HEK293 (cell line): ENCODE measurements around the gene RPN2.
A peak's percentile ranks its signal among the peaks of the same experiment; 100 is the strongest.

Source experiments
- CTCF ChIA-PET: fragments of 350-600 bp; formaldehyde crosslinking; extraction: SDS; loops from one replicate; lab custom pipeline; 2021; ENCODE audit warnings: antibody characterized with exemption; lab: Yijun Ruan, JAX
- POLR2A ChIA-PET: fragments of 300-600 bp; formaldehyde crosslinking; extraction: SDS; loops from one replicate; lab custom pipeline; 2020; ENCODE audit warnings: antibody characterized with exemption, inconsistent platforms; lab: Yijun Ruan, JAX
- H3K27ac ChIP-seq: fragments of 200-500 bp; sonication (Bioruptor generic); 2 replicates; pipeline ENCODE4 v1.5.1; 2014; ENCODE audit warnings: low read depth, low read length, control low read depth, inconsistent platforms; ENCODE audit errors: extremely low read depth
- H3K36me3 ChIP-seq, 2 experiments: fragments of 200-500 bp in 1 of 2; sonication (Bioruptor generic) in 1 of 2; 1 replicate in 1 of 2; 2 replicates in 1 of 2; pipeline ENCODE4 v1.5.1; 2014 to 2017; ENCODE audit warnings: inconsistent platforms in 2 of 2, low read length in 2 of 2; ENCODE audit not compliant: control insufficient read depth in 2 of 2, insufficient read depth in 1 of 2
- H3K4me1 ChIP-seq: fragments of 200-500 bp; sonication (Bioruptor generic); 2 replicates; pipeline ENCODE4 v1.5.1; 2014; ENCODE audit warnings: mild to moderate bottlenecking, low read length, inconsistent platforms; ENCODE audit not compliant: control insufficient read depth, insufficient read depth
- H3K4me3 ChIP-seq: 2 replicates; pipeline ENCODE4 v1.5.1; 2011; ENCODE audit warnings: low read depth, mild to moderate bottlenecking, control low read depth, low read length, moderate library complexity
- H3K9me3 ChIP-seq: fragments of 200-500 bp; sonication (Bioruptor generic); 2 replicates; pipeline ENCODE4 v1.5.1; 2014; ENCODE audit warnings: low read depth, low read length, inconsistent platforms; ENCODE audit not compliant: control insufficient read depth, insufficient read depth
- BCL11A ChIP-seq: fragments of 450-650 bp; formaldehyde crosslinking; IDR thresholded peaks from 2 replicates; pipeline ENCODE4 v1.5.1; 2016; ENCODE audit warnings: low read depth, missing biosample characterization, missing genetic modification characterization
- KLF17 ChIP-seq: fragments of 450-650 bp; formaldehyde crosslinking; IDR thresholded peaks from 2 replicates; pipeline ENCODE4 v1.5.1; 2016; ENCODE audit warnings: missing biosample characterization, missing genetic modification characterization
- SP2 ChIP-seq: fragments of 450-650 bp; formaldehyde crosslinking; IDR thresholded peaks from 2 replicates; pipeline ENCODE4 v1.5.1; 2016; ENCODE audit warnings: missing biosample characterization, missing genetic modification characterization
- TCF7L2 ChIP-seq: IDR thresholded peaks from 2 replicates; pipeline ENCODE4 v1.6.1; 2011; ENCODE audit warnings: low read depth, mild to moderate bottlenecking, inconsistent platforms, low read length, moderate library complexity, borderline replicate concordance
- WT1 ChIP-seq: fragments of 450-650 bp; formaldehyde crosslinking; IDR thresholded peaks from 2 replicates; pipeline ENCODE4 v1.5.1; 2016; ENCODE audit warnings: missing biosample characterization, missing genetic modification characterization
- ZNF121 ChIP-seq: fragments of 450-650 bp; formaldehyde crosslinking; IDR thresholded peaks from 2 replicates; pipeline ENCODE4 v1.5.1; 2016; ENCODE audit warnings: missing biosample characterization, missing genetic modification characterization
- ZNF169 ChIP-seq: fragments of 450-650 bp; formaldehyde crosslinking; IDR thresholded peaks from 2 replicates; pipeline ENCODE4 v1.5.1; 2016; ENCODE audit warnings: missing biosample characterization, missing genetic modification characterization
- ZNF211 ChIP-seq: fragments of 450-650 bp; formaldehyde crosslinking; IDR thresholded peaks from 2 replicates; pipeline ENCODE4 v1.5.1; 2016; ENCODE audit warnings: low read depth, missing biosample characterization, missing genetic modification characterization
- ZNF214 ChIP-seq: fragments of 450-650 bp; formaldehyde crosslinking; IDR thresholded peaks from 2 replicates; pipeline ENCODE4 v1.5.1; 2017; ENCODE audit warnings: missing biosample characterization, mild to moderate bottlenecking, missing genetic modification characterization, borderline replicate concordance
- ZNF23 ChIP-seq: fragments of 450-650 bp; formaldehyde crosslinking; IDR thresholded peaks from 2 replicates; pipeline ENCODE4 v1.5.1; 2016; ENCODE audit warnings: missing biosample characterization, missing genetic modification characterization, borderline replicate concordance
- ZNF37A ChIP-seq: fragments of 450-650 bp; IDR thresholded peaks from 2 replicates; pipeline ENCODE4 v1.5.1; 2018; ENCODE audit warnings: missing biosample characterization, missing genetic modification characterization
- ZNF394 ChIP-seq: fragments of 450-650 bp; formaldehyde crosslinking; IDR thresholded peaks from 2 replicates; pipeline ENCODE4 v1.5.1; 2016; ENCODE audit warnings: missing biosample characterization, missing genetic modification characterization, mild to moderate bottlenecking, moderate library complexity, borderline replicate concordance
- ZNF48 ChIP-seq: fragments of 450-650 bp; formaldehyde crosslinking; IDR thresholded peaks from 2 replicates; pipeline ENCODE4 v1.5.1; 2016; ENCODE audit warnings: missing biosample characterization, missing genetic modification characterization

RPN2 gene

GRCh38 chr20:37243937-37244571 is 64.9 kb downstream of the RPN2 start:
- H3K9me3 ChIP-seq = no peaks in the 10 kb centered on the region
- POLR2A ChIA-PET = no interaction called here
- H3K4me1 ChIP-seq = no peaks in the 10 kb centered on the region
- H3K4me3 ChIP-seq = no peak overlapping the region
- CTCF ChIA-PET = interaction anchor here (1.6 kb wide), 1 partner anchor 52 kb away, joined by 4 read pairs; no protein-coding TSS in a partner anchor
- peaks cover 11 to 50% of the 10 kb centered on the region in 2 experiments for H3K36me3 ChIP-seq
- TF ChIP-seq ZNF121 (tag by site-specific recombination) (peak; percentile 71; the same call in 1 of the 2 replicates), ZNF37A (no peak)
- H3K27ac ChIP-seq = no peak overlapping the region

- H3K4me1 ChIP-seq = no peaks in the 10 kb centered on the region
- no peak overlapping the region for H3K27ac ChIP-seq
- TF ChIP-seq ZNF394 (peak; percentile 20; the same call in 1 of the 2 replicates), KLF17 (tag by site-specific recombination) (no peak), ZNF211 (tag by site-specific recombination) (no peak)
- H3K9me3 ChIP-seq = no peaks in the 10 kb centered on the region
- peaks cover 11 to 45% of the 10 kb centered on the region in 2 experiments for H3K36me3 ChIP-seq
- CTCF ChIA-PET = interaction anchor here (1.6 kb wide), 1 partner anchor 52 kb away, joined by 4 read pairs; no protein-coding TSS in a partner anchor
- no peak overlapping the region for H3K4me3 ChIP-seq
- POLR2A ChIA-PET = no interaction called here
Observed at GRCh38 chr20:37244572-37244957, 65.4 kb downstream of the RPN2 start.

DNA sequence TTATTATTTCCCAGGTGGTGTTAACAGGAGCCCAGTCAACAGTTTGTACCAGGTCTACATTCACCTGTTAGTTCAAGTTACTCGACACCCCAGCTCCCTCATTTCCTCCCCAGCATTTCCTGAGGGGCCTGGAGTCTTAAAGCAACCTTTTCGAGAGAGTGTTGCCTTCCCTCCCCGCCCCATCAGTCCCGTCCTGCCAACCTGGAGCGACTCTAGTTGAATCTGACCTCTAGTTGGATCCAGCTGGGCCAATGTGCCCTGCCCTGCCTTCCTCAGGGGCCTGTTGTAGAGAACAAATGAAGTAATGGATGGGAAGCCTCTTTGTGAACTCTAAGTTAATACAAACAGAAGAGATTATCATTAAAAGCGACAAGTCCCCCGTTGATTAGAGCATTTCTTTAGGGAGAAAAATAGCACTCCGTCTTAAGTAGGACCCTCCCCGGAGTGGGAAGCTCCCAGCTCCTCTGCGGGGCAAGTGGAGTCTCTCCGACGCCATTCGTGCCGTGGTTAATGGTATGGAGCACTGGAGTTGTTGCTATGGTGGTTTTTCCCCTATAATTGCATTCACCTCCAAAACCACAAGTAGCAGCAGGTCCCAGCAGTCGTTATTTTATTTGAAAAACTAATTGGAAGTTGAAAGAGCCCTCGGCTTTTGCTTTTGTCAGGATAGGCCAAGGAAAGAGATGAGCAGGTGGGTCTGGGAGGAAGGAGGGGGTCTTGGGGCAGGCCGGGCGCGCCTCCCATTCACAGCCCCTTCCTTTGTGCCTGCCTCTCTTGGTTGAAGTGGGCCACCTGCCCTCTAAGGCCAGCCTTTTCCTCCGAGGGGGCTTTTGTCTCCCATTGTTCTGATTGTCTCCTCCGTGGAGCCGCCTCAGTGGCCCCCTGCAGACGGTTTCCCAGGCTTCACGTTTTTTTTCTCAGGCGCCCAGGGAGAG is 66.4 kb downstream of the RPN2 start:
- CTCF ChIA-PET = interaction anchor here (0.7 to 1.6 kb wide), 2 partner anchors 53 to 302 kb away, joined by 3 to 4 read pairs; no protein-coding TSS in a partner anchor
- POLR2A ChIA-PET = no interaction called here
- TF ChIP-seq ZNF48 (no peak), BCL11A (tag by site-specific recombination) (no peak), ZNF169 (tag by site-specific recombination) (no peak), ZNF23 (tag by site-specific recombination) (no peak), TCF7L2 (no peak)
- no peaks in the 10 kb centered on the region for H3K4me1 ChIP-seq
- H3K4me3 ChIP-seq = no peak overlapping the region
- no peaks in the 10 kb centered on the region for H3K9me3 ChIP-seq
- no peak overlapping the region for H3K27ac ChIP-seq
- H3K36me3 ChIP-seq = peaks cover 6 to 36% of the 10 kb centered on the region in 2 experiments

- Histone ChIP-seq H3K4me3 (no peak overlapping the region), H3K36me3 (peaks cover 4 to 24% of the 10 kb centered on the region in 2 experiments; a peak in 2 of 3 replicates), H3K9me3 (no peaks in the 10 kb centered on the region), H3K4me1 (no peaks in the 10 kb centered on the region), H3K27ac (no peak overlapping the region)
- POLR2A ChIA-PET = no interaction called here
- CTCF ChIA-PET = no interaction called here
- TF ChIP-seq SP2 (tag by site-specific recombination) (no peak), WT1 (no peak), ZNF214 (tag by site-specific recombination) (no peak)
Observed at GRCh38 chr20:37246736-37247135, 67.6 kb downstream of the RPN2 start.
